ENCODE data around the gene CLTB. TPM values are rescaled to one million over a fixed set of nuclear protein-coding genes. Genes with fewer than 3 reads are reported as not detected.
A peak's percentile ranks its signal among the peaks of the same experiment; 100 is the strongest.

The CLTB gene
- total and polyA plus RNA-seq, 2 of the 13 experiments (the other 11 are each of a cell fraction or from before 2014, with no cell fraction given) = 23.3 to 33.8 TPM

- no peak for TF ChIP-seq PBX2 (CRISPR knock-in tag; IDR thresholded peaks at IDR 0.05)
Observed at GRCh38 chr5:176361437-176362232, 54.7 kb downstream of the CLTB start, which contains the start of gene KIAA1191 (continued).

- intact Hi-C loops (cut with micrococcal nuclease; ENCODE audit: unreplicated experiment) (no loop called here), in situ Hi-C loops (cut with HindIII; ENCODE audit: extremely low pct_ligation_motif_present, low pct_unique_long_range_greater_than_20kb) (no loop called here)
- CTCF ChIA-PET (ENCODE audit: low intra/inter-chr PET ratio, low total read pairs) = no interaction called here
- TF ChIP-seq ZNF343 (CRISPR knock-in tag; IDR thresholded peaks at IDR 0.05) (0 out of 2 replicates have a peak, but pooled peaks have one; percentile 6), ZBTB39 (CRISPR knock-in tag; IDR thresholded peaks at IDR 0.05) (peak; percentile 10; the same call in 1 of the 2 replicates), ZNF335 (CRISPR knock-in tag; IDR thresholded peaks at IDR 0.05) (no peak), TCF12 (IDR thresholded peaks at IDR 0.05) (no peak), TCF12 (CRISPR knock-in tag; IDR thresholded peaks at IDR 0.05) (0 out of 2 replicates have a peak, but pooled peaks have one; percentile 0), ZNF891 (CRISPR knock-in tag; IDR thresholded peaks at IDR 0.05) (peak; percentile 14; the same call in 1 of the 2 replicates), REL (CRISPR knock-in tag; conservative IDR thresholded peaks at IDR 0.05) (0 out of 2 replicates have a peak, but pooled peaks have one; percentile 2), EEA1 (CRISPR knock-in tag; IDR thresholded peaks at IDR 0.05; ENCODE audit: borderline replicate concordance) (0 out of 2 replicates have a peak, but pooled peaks have one; percentile 26), HNF1B (CRISPR knock-in tag; IDR thresholded peaks at IDR 0.05) (0 out of 2 replicates have a peak, but pooled peaks have one; percentile 1)
- TF ChIP-seq, protein P1, sequence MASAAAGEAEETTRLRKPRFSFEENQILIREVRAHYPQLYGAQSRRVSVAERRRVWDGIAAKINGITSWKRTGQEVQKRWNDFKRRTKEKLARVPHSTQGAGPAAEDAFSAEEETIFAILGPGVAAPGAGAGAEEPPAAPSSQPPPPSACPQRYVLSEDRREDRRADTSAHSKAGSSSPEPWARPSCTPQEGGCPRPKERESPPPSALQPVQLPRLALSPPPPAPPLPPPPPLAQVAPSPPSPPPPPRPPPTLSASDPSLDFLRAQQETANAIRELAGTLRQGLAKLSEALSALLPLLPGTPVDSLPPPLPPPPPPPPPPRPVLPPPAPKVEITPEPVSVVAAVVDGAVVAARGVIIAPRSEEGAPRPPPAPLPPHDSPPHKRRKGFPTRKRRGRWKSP (CRISPR knock-in tag; IDR thresholded peaks at IDR 0.05) = 0 out of 2 replicates have a peak, but pooled peaks have one; percentile 8
- TF ChIP-seq, protein P2, sequence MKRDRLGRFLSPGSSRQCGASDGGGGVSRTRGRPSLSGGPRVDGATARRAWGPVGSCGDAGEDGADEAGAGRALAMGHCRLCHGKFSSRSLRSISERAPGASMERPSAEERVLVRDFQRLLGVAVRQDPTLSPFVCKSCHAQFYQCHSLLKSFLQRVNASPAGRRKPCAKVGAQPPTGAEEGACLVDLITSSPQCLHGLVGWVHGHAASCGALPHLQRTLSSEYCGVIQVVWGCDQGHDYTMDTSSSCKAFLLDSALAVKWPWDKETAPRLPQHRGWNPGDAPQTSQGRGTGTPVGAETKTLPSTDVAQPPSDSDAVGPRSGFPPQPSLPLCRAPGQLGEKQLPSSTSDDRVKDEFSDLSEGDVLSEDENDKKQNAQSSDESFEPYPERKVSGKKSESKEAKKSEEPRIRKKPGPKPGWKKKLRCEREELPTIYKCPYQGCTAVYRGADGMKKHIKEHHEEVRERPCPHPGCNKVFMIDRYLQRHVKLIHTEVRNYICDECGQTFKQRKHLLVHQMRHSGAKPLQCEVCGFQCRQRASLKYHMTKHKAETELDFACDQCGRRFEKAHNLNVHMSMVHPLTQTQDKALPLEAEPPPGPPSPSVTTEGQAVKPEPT (CRISPR knock-in tag; IDR thresholded peaks at IDR 0.05; ENCODE audit: low read depth) = 0 out of 2 replicates have a peak, but pooled peaks have one; percentile 11
Observed at GRCh38 chr5:176360894-176361436, 55.4 kb downstream of the CLTB start.

More at GRCh38 chr5:176360894-176361436, 55.4 kb downstream of the CLTB start:
- DNase-seq (ENCODE audit: low spot score) = no peak
- Histone ChIP-seq H3K9ac (ENCODE audit: insufficient read depth, low read depth, low read length) (peak overlapping the region; percentile 84), H4K20me1 (ENCODE audit: insufficient read depth, low read length) (peaks cover 9% of the 10 kb centered on the region; the same call in 1 of the 2 replicates), H3K4me1 (ENCODE audit: insufficient read depth, low read length) (peaks cover 43% of the 10 kb centered on the region), H2AFZ (ENCODE audit: low read length) (no peak overlapping the region), H3K9me3 (ENCODE audit: low read length) (no peaks in the 10 kb centered on the region), H3K79me2 (ENCODE audit: insufficient read depth, low read length) (peaks cover 40% of the 10 kb centered on the region), H3K27me3 (ENCODE audit: control insufficient read depth in 1 of 2, insufficient read depth in 2 of 2, low read length in 2 of 2) (peaks cover 3 to 6% of the 10 kb centered on the region in 2 experiments; a peak in 4 of 5 replicates), H3K4me3 (replicated peaks in 1 of 3; ENCODE audit: insufficient read depth in 1 of 3, low read depth in 2 of 3, low read length in 3 of 3) (peak overlapping the region; percentile 76 to 91 (median 87)), H3K4me2 (ENCODE audit: low read depth, low read length) (peak overlapping the region; percentile 89), H3K27ac (ENCODE audit: extremely low read length, insufficient read depth, low read length) (peak overlapping the region; percentile 60), H3K36me3 (replicated peaks in 1 of 2; ENCODE audit: control insufficient read depth in 1 of 2, insufficient read depth in 2 of 2, low read length in 2 of 2) (peaks cover 3 to 28% of the 10 kb centered on the region in 2 experiments)
- peak; percentile 50 for ATAC-seq
- BruUV-seq (replicated peaks) = TSS peak; percentile 85
- 1% methylated on average over 27 of the region's 27 CpGs for WGBS (ENCODE audit: low lambda C conversion rate)
- POLR2A ChIA-PET = interaction anchor here (0.7 to 3.9 kb wide), 10 partner anchors 9 to 176 kb away, joined by 3 to 37 read pairs (median 9); partner anchors contain the start of genes FAF2, HIGD2A, NOP16 and RNF44
- no peak for FAIRE-seq

Measured in HepG2 (cell line).